IPS-18c (cell line): ENCODE results near the gene SLC10A4.
A peak's percentile ranks its signal among the peaks of the same experiment; 100 is the strongest.
"Not testable (repeated sequence)": the region's sequence is repeated elsewhere in the genome, so short reads cannot be mapped to it uniquely, and the experiment has no call there.

Experiments
- H3K4me3 ChIP-seq: 2 replicates; pipeline ENCODE4 v1.7.0; 2013; ENCODE audit warnings: low read depth, mild to moderate bottlenecking, low read length, moderate library complexity; ENCODE audit not compliant: insufficient read depth
- H3K9me3 ChIP-seq: one replicate; pipeline ENCODE4 v1.6.1; 2013; ENCODE audit warnings: mild to moderate bottlenecking, low read length, moderate library complexity; ENCODE audit not compliant: control insufficient read depth, insufficient read depth

The SLC10A4 gene, protein sequence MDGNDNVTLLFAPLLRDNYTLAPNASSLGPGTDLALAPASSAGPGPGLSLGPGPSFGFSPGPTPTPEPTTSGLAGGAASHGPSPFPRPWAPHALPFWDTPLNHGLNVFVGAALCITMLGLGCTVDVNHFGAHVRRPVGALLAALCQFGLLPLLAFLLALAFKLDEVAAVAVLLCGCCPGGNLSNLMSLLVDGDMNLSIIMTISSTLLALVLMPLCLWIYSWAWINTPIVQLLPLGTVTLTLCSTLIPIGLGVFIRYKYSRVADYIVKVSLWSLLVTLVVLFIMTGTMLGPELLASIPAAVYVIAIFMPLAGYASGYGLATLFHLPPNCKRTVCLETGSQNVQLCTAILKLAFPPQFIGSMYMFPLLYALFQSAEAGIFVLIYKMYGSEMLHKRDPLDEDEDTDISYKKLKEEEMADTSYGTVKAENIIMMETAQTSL

DNA sequence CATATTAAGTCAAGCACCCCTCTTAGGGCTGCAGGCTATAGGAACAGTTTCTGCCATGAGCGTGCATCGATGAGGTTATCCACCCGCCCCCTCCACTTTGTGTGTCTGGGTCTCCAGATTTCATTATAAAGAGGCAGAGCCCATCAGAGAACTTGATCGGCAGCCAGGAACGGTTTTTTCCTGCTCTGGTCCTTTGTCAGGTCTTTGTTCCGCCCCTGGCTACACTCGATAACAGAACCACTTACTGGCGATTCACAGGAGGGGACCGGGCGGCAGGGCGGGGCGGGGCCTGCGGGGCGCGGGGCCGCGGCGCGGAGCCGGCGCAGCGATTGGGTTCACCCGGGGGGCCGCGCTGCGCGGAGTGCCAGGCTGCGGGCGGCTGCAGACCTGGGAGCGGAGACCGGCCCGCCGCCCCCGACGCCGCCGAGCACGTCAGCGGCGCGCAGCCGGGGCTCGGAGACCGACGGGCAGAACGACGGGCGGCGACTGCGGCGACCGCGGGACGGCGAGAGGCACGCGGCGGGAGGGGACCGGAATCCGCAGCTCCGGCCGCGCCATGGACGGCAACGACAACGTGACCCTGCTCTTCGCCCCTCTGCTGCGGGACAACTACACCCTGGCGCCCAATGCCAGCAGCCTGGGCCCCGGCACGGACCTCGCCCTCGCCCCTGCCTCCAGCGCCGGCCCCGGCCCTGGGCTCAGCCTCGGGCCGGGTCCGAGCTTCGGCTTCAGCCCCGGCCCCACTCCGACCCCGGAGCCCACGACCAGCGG, at the start of gene SLC10A4:
SLC10A4 (plus strand) TSS at position 338 of the 771 bp plus-strand sequence; CDS start at position 557, 219 bp downstream.
- H3K4me3 ChIP-seq: peak within 1 kb of the TSS; percentile 56
- H3K9me3 ChIP-seq: no peaks in the 10 kb centered on the region

DNA sequence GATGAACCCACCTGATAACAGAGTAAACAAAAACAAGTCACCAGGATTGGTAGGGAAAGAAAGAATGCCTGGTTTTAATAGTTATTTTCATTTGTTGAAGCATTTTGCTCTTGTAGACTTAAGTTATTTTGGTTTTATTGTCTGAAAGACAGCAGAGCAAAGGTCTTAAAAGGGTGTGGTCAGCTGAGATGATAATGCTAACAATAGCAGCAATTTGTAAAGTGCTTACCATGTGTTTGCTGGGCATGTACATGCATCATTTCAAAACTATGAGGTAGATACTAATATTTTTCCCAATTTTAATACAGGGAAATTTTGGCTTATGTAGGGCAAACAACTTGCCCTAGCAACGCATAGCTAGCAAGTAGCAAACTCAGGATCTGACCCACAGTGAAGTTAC, 46.8 kb upstream of the SLC10A4 start:
- H3K9me3 ChIP-seq: no peaks in the 10 kb centered on the region
- no peak overlapping the region for H3K4me3 ChIP-seq

DNA sequence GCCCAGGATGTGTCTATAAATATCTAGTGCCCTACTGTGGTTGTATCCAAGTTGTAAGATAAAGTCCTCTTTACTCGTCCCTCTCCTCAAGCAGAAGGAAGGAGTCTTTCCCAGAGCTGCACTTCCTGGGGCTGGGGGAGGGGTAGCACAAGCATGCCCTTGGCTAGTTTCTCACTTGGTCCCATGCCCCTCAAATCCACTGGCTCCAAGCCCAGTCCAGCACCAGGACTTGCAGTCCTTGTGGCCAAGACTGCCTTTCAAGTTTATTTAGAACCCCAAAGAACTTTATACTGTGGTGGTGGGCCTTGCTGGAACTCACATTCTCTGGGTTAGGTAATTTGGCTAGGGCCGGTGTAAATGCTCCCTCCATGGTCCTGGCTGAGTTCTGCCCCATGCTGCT, 43.2 kb upstream of the SLC10A4 start:
- H3K4me3 ChIP-seq: no peak overlapping the region

DNA sequence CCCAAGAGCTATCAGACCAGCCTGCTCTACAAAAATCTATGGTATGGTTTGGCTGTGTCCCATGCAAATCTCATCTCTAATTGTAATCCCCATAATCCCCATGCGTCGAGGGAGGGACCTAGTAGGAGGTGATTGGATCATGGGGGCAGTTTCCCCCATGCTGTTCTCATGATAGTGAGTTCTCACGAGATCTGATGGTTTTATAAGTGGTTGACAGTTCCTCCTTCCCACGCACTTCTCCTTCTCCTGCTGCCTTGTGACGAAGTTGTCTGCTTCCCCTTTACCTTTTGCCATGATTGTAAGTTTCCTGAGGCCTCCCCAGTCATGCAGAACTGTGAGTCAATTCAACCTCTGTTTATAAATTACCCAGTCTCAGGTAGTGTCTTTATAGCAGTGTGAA, 42.2 kb upstream of the SLC10A4 start:
- H3K9me3 ChIP-seq, H3K4me3 ChIP-seq: not testable (repeated sequence)

More for the DNA sequence above, 43.2 kb upstream of the SLC10A4 start:
- H3K9me3 ChIP-seq: no peaks in the 10 kb centered on the region

DNA sequence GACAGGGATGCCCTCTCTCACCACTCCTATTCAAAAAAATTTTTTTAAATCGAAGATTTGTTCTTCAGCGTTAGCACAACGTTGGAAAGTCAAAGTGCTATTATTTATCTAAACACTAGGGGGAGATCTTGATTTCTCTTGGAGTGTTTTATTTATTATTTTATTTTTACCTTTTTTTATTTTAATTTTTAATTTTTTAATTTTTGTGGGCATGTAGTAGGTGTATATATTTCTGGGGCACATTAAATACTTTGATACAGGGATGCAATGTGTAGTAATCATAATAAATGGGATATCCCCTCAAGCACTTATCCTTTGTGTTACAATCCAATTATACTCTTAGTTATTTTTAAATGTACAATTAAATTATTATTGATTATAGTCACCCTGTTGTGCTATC, 37.4 kb upstream of the SLC10A4 start:
- Histone ChIP-seq H3K9me3 (no peaks in the 10 kb centered on the region), H3K4me3 (no peak overlapping the region)

DNA sequence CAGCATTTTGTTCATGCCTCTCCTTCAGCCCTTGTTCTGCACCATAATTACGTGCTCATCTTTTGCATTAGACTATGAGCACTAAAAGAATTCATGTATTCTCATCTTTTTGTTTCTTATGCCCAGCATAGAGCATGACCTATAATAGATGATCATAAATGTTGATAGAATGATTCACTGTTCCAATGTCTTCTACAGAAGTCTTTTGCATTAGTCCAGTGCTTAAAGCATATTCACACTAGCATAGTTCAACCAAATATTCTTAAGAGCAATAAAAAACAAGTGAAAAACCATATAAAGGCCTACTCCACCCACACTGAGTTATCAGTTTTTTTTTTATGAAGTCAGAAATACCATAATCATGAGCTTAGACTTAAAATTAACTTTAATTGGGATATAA, 36.5 kb upstream of the SLC10A4 start:
- Histone ChIP-seq H3K9me3 (no peaks in the 10 kb centered on the region), H3K4me3 (no peak overlapping the region)

DNA sequence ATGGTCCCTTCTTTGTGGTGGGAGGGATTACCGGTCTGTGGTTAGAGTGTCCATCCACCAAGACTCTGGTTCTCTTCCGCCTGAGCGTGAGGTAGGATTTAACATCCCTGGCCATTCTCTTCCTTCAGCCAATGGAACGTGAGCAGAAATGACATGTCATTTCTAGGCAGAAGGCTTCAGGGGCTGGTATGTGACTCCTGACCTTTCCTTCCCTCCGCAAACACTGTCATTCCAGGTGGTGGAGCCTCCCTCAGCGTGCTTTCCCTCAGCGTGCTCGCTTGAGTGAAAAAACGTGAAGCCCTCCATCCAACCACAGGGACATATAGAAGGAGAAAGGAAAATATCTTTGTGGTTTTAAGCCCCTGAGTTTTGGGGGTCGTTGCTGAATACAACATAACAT, 34.0 kb upstream of the SLC10A4 start:
- Histone ChIP-seq H3K9me3 (no peaks in the 10 kb centered on the region), H3K4me3 (no peak overlapping the region)

DNA sequence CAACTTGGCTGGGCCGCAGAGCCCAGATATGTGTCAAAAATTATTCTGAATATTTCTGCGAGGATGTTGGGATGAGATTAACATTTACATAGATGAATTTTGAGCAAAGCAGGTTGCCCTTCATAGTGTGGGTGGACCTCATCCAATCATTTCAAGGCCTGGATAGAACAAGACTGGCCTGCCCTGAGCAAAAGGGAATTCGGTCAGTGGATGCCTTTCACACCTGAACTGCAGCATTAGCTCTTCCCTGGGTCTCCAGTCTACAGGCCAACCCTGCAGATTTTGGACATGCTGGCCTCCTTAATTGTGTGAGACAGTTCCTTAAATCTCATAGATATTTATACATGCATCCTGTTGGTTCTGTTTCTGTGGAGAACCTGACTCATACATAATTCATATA, 32.4 kb upstream of the SLC10A4 start:
- no peaks in the 10 kb centered on the region for H3K9me3 ChIP-seq
- H3K4me3 ChIP-seq: no peak overlapping the region

DNA sequence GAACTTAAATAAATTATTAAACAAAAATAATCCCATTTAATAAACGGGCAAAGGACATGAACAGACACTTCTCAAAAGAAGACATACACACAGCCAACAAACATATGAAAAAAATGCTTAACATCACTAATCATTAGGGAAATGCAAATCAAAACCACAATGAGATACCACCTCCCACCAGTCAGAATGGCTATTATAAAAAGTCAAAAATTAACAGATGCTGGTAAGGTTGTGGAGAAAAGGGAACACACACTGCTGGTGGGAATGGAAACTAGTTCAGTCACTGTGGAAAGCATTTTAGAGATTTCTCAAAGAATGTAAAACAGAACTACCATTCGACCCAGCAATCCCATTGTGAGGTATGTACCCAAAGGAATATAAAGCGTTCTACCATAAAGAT, 31.5 kb upstream of the SLC10A4 start:
- H3K9me3 ChIP-seq, H3K4me3 ChIP-seq: not testable (repeated sequence)

DNA sequence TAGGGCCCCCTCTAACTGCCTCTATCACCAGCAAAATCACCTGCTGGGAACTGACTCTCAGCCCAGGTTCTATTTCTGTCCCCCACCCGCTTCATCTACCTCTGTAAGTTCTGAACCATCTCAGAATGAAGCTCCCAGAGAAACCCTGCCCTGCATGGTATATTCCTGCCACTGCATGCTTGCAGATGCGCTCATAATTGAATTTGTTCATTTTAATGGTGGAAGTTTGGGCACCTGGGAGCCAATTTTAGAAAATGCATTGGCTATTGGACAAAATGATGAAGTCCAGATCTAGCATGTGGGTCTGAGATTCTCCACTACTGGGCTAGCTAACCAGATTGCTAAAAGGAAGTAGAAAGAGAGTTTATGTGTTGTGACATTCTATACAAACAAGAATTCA, 28.6 kb upstream of the SLC10A4 start:
- no peak overlapping the region for H3K4me3 ChIP-seq
- H3K9me3 ChIP-seq: no peaks in the 10 kb centered on the region

DNA sequence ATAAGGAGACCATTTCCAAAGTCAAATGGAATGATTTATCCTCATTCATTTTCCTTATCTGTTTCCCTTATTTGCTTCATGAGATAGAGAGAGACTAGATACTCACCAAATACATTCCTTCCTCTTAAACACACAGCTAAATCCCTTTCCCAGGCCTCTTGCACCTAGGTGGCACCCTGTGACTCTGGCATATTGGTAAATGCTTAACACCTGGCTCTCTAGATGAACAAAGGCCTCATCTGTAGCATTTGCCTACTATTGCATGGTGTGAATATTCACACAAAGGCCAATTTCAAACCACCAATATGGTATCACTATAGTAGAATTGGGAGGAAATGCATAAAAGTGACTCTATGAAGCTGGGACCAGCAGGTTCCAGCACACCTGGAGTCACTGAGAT, 22.1 kb upstream of the SLC10A4 start:
- Histone ChIP-seq H3K4me3 (no peak overlapping the region), H3K9me3 (no peaks in the 10 kb centered on the region)

DNA sequence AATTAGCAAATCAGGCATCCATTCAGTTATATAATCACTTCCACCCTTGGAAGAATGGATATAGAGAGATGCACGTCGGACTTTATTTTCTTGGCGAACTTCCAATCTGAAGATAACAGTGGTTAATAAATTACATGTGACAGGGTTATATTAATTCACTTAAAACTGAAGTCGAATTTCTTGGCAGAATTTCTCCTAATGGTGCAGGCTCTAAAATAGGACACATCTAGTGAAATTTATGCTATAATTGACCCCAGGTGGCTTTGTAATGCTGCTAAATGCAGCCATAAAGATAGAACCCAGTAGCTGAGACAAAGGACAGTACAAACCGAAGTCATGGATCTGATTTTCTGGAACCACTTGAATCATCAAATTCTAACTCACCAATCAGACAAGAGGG, 20.8 kb upstream of the SLC10A4 start:
- no peaks in the 10 kb centered on the region for H3K9me3 ChIP-seq
- H3K4me3 ChIP-seq: no peak overlapping the region

DNA sequence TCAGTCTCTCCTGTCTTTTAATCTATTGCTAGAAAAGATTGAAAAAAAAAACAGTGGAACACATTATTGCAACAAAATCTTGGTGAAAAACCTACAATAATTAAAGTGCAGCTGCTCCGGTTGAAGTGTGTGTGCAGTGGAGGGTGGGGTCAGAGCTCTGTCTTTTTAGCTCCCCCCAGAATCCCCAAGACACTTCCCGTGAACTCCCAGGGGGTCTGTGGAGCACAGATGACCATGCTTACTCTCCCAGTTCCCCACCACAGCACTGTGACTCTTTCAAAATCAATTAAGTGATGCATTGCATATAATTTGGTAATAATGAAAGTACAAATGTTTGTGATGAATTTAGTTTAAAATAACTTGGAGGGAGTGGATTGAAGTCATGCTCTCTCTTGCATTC, 15.7 kb upstream of the SLC10A4 start:
- no peak overlapping the region for H3K4me3 ChIP-seq
- no peaks in the 10 kb centered on the region for H3K9me3 ChIP-seq

DNA sequence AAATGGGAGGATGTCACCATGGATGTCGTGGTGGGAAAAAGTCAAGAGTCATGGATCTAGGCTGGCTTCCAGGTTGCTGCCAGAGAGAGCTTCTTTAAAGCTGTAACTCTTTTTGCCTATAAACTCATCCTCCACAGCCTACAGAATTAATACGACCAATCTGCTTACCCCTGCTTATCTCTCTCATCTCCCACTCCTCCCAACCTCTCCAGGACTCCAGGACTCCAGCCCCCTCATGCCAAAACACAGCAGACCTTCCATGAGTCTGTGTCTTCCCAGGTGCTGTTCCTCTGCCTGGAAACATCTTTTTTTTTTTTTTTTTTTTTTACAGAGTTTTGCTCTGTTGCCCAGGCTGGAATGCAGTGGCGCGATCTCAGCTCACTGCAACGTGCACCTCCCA, 15.3 kb upstream of the SLC10A4 start:
- Histone ChIP-seq H3K9me3 (no peaks in the 10 kb centered on the region), H3K4me3 (no peak overlapping the region)

DNA sequence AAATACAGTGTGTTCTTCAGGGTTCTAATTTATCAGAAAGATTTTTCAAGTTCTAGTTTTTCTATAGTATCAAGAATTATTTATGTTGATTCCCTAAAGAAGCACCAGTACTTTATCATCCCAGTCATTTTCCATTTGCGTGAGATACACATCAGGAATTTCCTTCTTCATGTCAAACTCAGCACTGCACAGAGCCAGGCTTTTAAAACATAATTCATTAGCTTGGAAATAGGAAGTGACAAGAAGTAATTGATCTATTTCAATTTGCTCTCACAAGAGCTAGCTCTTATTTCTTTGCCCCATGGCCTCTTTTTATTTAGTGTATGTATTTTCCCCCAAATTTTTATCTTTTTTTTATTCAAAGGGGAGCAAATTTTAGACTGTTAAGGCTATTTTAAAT, 13.0 kb upstream of the SLC10A4 start:
- no peak overlapping the region for H3K4me3 ChIP-seq
- no peaks in the 10 kb centered on the region for H3K9me3 ChIP-seq

DNA sequence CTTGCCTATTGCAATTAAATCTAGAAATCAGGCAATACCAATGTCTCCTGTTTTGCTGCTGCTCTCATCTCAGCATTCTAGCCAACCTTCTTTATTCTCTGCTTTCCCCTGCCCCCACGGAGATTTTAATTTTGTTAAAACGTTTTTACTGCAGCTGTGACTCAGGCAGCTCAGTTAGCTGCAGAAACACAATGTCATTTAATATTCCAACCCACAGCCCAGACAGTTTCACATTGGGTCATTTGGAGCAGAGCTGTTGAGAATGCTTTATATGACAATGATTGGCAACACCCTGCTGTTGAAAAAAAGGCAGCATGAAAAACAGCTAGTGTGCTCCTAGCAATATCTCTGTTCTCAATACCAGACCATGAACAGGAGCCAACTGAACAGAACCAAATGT, 12.6 kb upstream of the SLC10A4 start:
- Histone ChIP-seq H3K4me3 (no peak overlapping the region), H3K9me3 (no peaks in the 10 kb centered on the region)

DNA sequence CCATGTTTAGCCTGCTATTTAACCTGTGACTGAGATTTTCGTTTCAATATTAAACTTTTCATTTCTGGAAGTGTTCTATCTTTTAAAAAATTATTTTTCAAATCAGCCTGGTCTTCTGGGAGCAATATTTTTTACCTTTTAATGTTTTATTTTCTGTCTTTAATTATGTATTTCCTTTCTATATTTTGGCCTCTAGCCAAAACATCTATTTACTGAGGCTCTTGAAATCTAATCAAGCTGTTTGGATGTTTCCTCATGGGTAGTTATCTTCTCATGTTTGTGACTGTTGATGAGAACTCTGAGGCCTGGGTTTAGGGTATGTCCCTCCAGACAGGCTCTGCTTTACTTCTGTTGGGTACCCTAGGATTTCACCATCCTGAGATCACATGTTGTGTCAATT, 10.3 kb upstream of the SLC10A4 start:
- H3K4me3 ChIP-seq: no peak overlapping the region
- no peaks in the 10 kb centered on the region for H3K9me3 ChIP-seq

DNA sequence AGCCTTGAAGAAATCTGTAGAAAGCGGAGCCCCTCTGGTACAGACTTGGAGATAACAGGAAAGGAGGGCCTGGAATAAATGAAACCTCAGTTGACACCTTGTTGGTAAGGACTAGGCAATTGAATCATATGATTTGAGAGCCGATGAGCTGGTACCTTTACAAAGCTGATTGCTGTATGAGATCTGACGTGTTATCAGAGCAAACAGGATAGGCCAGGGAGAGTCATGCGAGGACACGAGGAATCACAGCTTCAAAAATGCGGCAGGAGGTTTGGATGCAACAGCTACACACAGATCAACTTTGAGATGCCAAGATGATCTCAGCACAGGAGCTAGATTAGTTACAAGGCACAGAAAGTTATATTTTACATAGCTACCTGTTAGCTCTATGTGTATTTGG, 7.4 kb upstream of the SLC10A4 start:
- H3K9me3 ChIP-seq: no peaks in the 10 kb centered on the region
- H3K4me3 ChIP-seq: no peak overlapping the region
